GM13976 (cell line): ENCODE measurements around the gene CHAT.

Experiments
- DNase-seq: peaks from one replicate; pipeline ENCODE4 v3.0.0; 2012; ENCODE audit warnings: low spot score
- CTCF ChIP-seq: IDR thresholded peaks from 2 replicates; pipeline ENCODE4 v1.5.1; 2012; ENCODE audit warnings: borderline replicate concordance, mild to moderate bottlenecking; ENCODE audit not compliant: insufficient read depth; ENCODE audit errors: extremely low read depth, missing control alignments, control extremely low read depth
- in situ Hi-C: fragments of 300-500 bp; cut with MboI; formaldehyde crosslinking; loops from one replicate; pipeline ENCODE4 v1.12.0; 2022; ENCODE audit warnings: low sequenced_read_pairs, mixed read lengths, inconsistent platforms; ENCODE audit not compliant: unreplicated experiment

CHAT gene

GRCh38 chr10:49615213-49615612, 1.4 kb downstream of the CHAT start:
- DNase-seq = no peak
- in situ Hi-C loops = no loop called here
- no peak for TF ChIP-seq CTCF

GRCh38 chr10:49615721-49616120, 1.9 kb downstream of the CHAT start:
- no peak for TF ChIP-seq CTCF
- DNase-seq = no peak
- in situ Hi-C loops = no loop called here

GRCh38 chr10:49616421-49617101, 2.7 kb downstream of the CHAT start:
- TF ChIP-seq CTCF = no peak
- in situ Hi-C loops = no loop called here
- DNase-seq = no peak

- TF ChIP-seq CTCF = no peak
- DNase-seq = no peak
- in situ Hi-C loops = no loop called here
Measured at GRCh38 chr10:49617121-49618020, 3.5 kb downstream of the CHAT start.

GRCh38 chr10:49618821-49619220, 5.0 kb downstream of the CHAT start:
- in situ Hi-C loops = no loop called here
- TF ChIP-seq CTCF = no peak
- DNase-seq = no peak

- no peak for TF ChIP-seq CTCF
- no peak for DNase-seq
- in situ Hi-C loops = no loop called here
Measured at GRCh38 chr10:49619613-49620012, 5.8 kb downstream of the CHAT start.
